GM23248 (cell line): Measurements from ENCODE around the gene ZMPSTE24. TPM values are rescaled to one million over a fixed set of nuclear protein-coding genes. Genes with fewer than 3 reads are reported as not detected.
A peak's percentile ranks its signal among the peaks of the same experiment; 100 is the strongest.
"Not testable (repeated sequence)": the region's sequence is repeated elsewhere in the genome, so short reads cannot be mapped to it uniquely, and the experiment has no call there.

Source experiments
- DNase-seq: peaks from one replicate; pipeline ENCODE4 v3.0.0-alpha.2; 2015
- H2AFZ ChIP-seq: fragments of 200-600 bp; sonication (generic); 2 replicates; pipeline ENCODE4 v1.6.1; 2016; ENCODE audit warnings: antibody characterized with exemption
- H3F3A ChIP-seq: fragments of 200-600 bp; sonication (generic); 2 replicates; pipeline ENCODE4 v1.6.1; 2016; ENCODE audit warnings: mild to moderate bottlenecking, antibody characterized with exemption, mixed run types; ENCODE audit not compliant: insufficient read depth
- H3K27ac ChIP-seq: fragments of 200-600 bp; sonication (generic); 2 replicates; pipeline ENCODE4 v1.5.1; 2016; ENCODE audit warnings: mild to moderate bottlenecking
- H3K27me3 ChIP-seq: fragments of 200-600 bp; sonication (generic); replicated peaks from 2 replicates; pipeline ENCODE4 v1.6.1; 2016; ENCODE audit warnings: mild to moderate bottlenecking; ENCODE audit not compliant: insufficient read depth
- H3K36me3 ChIP-seq: fragments of 200-600 bp; sonication (generic); 2 replicates; pipeline ENCODE4 v1.6.1; 2016; ENCODE audit warnings: low read depth, mild to moderate bottlenecking
- H3K4me1 ChIP-seq: fragments of 200-600 bp; sonication (generic); 2 replicates; pipeline ENCODE4 v1.6.1; 2016; ENCODE audit warnings: mild to moderate bottlenecking; ENCODE audit not compliant: insufficient read depth
- H3K4me2 ChIP-seq: fragments of 200-600 bp; sonication (generic); one replicate; pipeline ENCODE4 v1.6.1; 2016; ENCODE audit warnings: mild to moderate bottlenecking; ENCODE audit not compliant: unreplicated experiment
- H3K4me3 ChIP-seq: fragments of 200-600 bp; sonication (generic); 2 replicates; pipeline ENCODE4 v1.5.1; 2016; ENCODE audit warnings: mild to moderate bottlenecking
- H3K79me2 ChIP-seq: fragments of 200-600 bp; sonication (generic); 2 replicates; pipeline ENCODE4 v1.6.1; 2016; ENCODE audit warnings: mild to moderate bottlenecking; ENCODE audit not compliant: insufficient read depth
- H3K9ac ChIP-seq: fragments of 200-600 bp; sonication (generic); 2 replicates; pipeline ENCODE4 v1.6.1; 2016; ENCODE audit warnings: mild to moderate bottlenecking
- H3K9me2 ChIP-seq: fragments of 200-600 bp; sonication (generic); 2 replicates; pipeline ENCODE4 v1.6.1; 2016; ENCODE audit warnings: mixed run types, mild to moderate bottlenecking, moderate library complexity; ENCODE audit not compliant: insufficient read depth
- H3K9me3 ChIP-seq: fragments of 200-600 bp; sonication (generic); one replicate; pipeline ENCODE4 v1.6.1; 2017; ENCODE audit warnings: low read depth
- H4K20me1 ChIP-seq: fragments of 200-600 bp; sonication (generic); 2 replicates; pipeline ENCODE4 v1.6.0; 2016; ENCODE audit not compliant: insufficient read depth
- EZH2 ChIP-seq: fragments of 200-600 bp; sonication (generic); IDR thresholded peaks from 2 replicates; pipeline ENCODE4 v1.6.1; 2018; ENCODE audit warnings: antibody characterized with exemption, mild to moderate bottlenecking; ENCODE audit not compliant: insufficient read depth, poor library complexity, severe bottlenecking
- EZH2phosphoT487 ChIP-seq: fragments of 200-600 bp; sonication (generic); IDR thresholded peaks from 2 replicates; pipeline ENCODE4 v1.6.1; 2018; ENCODE audit warnings: antibody characterized with exemption, moderate library complexity, mild to moderate bottlenecking, low read depth; ENCODE audit not compliant: insufficient read depth
- WGBS, 2 experiments: methylation state at CpG; one replicate each; pipeline ENCODE4 v1.1.6; 2015 to 2017; ENCODE audit warnings: low lambda C conversion rate in 2 of 2, low coverage in 1 of 2; ENCODE audit errors: missing lambda C conversion rate in 2 of 2; 5-methylcytosine and 5-hydroxymethylcytosine counted together
- in situ Hi-C: fragments of 300-500 bp; cut with MboI; formaldehyde crosslinking; loops from 2 replicates; pipeline ENCODE4 v1.15.0; 2020
- polyA plus RNA-seq: library from polyadenylated mRNA; unstranded; fragments of >200 nt; fragmentation: Nextera tagmentation; extraction: Ambion mirVana; gene quantifications from 2 replicates; pipeline ENCODE4 v1.2.1, GENCODE V29; 2016
- total RNA-seq: library from RNA; depleted of rRNA; stranded (reverse); fragments of >200 nt; shearing (Covaris generic); gene quantifications from 2 replicates; pipeline ENCODE4 v1.2.3, GENCODE V29; 2014

The ZMPSTE24 gene
- total and polyA plus RNA-seq, 2 experiments from 2014 or later: 63.2 to 79.9 TPM

DNA sequence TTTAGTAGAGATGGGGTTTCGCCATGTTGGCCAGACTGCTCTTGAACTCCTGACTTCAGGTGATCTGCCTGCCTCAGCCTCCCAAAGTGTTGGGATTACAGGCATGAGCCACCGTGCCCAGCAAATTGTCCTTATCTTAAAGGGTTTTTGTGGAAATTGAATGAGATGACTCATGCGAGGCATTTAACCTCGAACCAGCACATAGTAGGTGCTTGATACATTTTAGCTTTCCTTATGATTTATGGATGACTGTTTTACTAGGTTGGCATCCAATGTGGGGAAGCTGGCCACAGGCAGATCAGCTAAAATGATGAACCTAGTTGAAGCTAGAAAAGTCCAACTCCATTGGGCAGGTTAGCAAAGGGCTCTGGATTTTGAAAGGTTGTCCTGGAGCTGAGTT, 60.4 kb downstream of the ZMPSTE24 start:
- in situ Hi-C loops: no loop called here
- H3K9me2 ChIP-seq: no peaks in the 10 kb centered on the region
- TF ChIP-seq EZH2 (no peak), EZH2phosphoT487 (no peak)
- H3K36me3 ChIP-seq: no peaks in the 10 kb centered on the region
- H3K27me3 ChIP-seq: peaks cover 11% of the 10 kb centered on the region
- 96 to 97% methylated on average over 4 of the region's 4 CpGs for WGBS, 2 experiments
- peaks cover 8% of the 10 kb centered on the region for H3K4me1 ChIP-seq
- no peak overlapping the region for H3K4me2 ChIP-seq
- no peaks in the 10 kb centered on the region for H3F3A ChIP-seq
- no peak overlapping the region for H3K4me3 ChIP-seq
- no peaks in the 10 kb centered on the region for H4K20me1 ChIP-seq
- no peak overlapping the region for H3K9ac ChIP-seq
- no peaks in the 10 kb centered on the region for H3K79me2 ChIP-seq
- DNase-seq: no peak
- H2AFZ ChIP-seq: no peak overlapping the region
- no peak overlapping the region for H3K27ac ChIP-seq
- no peaks in the 10 kb centered on the region for H3K9me3 ChIP-seq

DNA sequence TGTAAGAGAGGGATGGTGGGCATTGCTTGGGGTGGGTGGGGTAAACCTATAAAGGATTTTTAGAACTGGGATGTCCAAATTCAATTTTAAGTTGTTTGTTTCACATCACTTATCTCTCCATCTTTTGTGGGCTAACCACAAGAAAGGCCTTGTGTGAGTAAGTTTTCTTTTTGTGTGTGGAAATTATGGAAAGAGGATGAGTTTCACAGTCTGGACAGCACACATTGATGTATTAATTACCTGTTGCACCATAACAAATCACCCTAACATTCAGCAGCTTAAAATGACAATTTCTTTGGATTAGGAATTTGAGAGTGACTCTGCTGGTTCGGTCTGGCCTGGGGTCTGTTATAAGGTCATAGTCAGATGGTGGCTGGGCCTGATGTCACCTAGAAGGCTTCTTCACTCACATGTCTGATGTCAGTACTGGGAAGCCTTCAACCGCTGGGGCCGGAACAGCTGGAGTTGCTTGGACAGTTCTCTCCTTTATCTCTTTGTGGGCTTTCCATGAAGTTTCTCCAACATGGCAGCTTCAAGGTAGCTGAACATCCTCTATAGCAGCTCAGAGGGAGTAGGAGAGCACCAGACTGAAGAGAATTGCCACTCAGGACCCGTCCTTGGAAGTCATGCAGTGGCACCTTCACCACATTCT, 61.1 kb downstream of the ZMPSTE24 start:
- Histone ChIP-seq H3K9ac (no peak overlapping the region), H3K9me2 (no peaks in the 10 kb centered on the region), H3K79me2 (no peaks in the 10 kb centered on the region), H3K9me3 (no peaks in the 10 kb centered on the region), H3F3A (no peaks in the 10 kb centered on the region), H3K36me3 (no peaks in the 10 kb centered on the region), H2AFZ (no peak overlapping the region), H3K4me2 (no peak overlapping the region), H4K20me1 (no peaks in the 10 kb centered on the region), H3K27me3 (peaks cover 13% of the 10 kb centered on the region), H3K4me3 (no peak overlapping the region), H3K27ac (no peak overlapping the region), H3K4me1 (peaks cover 4% of the 10 kb centered on the region; the same call in 1 of the 2 replicates)
- WGBS, 2 experiments: 89 to 90% methylated on average over 4 of the region's 4 CpGs
- TF ChIP-seq EZH2phosphoT487: 0 out of 2 replicates have a peak, but pooled peaks have one; percentile 50
- no peak for TF ChIP-seq EZH2
- in situ Hi-C loops: no loop called here
- no peak for DNase-seq

DNA sequence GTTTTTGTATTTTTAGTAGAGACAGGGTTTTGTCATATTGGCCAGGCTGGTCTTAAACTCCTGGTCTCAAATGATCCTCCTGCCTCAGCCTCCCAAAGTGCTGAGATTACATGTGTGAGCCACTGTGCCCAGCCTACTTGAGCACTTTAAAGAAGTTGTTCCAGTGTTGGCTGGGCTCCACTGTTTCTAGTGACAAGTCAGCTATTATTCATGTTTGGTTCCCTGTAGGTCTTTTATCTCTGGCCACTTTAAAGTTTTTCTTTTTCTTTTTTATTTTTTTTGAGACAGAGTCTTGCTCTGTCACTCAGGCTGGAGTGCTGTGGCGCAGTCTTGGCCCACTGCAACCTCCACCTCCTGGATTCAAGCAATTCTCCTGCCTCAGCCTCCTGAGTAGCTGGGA, 73.4 kb downstream of the ZMPSTE24 start:
- not testable (repeated sequence) for H3F3A ChIP-seq, DNase-seq, H3K4me1 ChIP-seq, H3K79me2 ChIP-seq, H3K27me3 ChIP-seq, H3K9ac ChIP-seq, H3K4me2 ChIP-seq, H3K4me3 ChIP-seq, H3K9me2 ChIP-seq, H3K36me3 ChIP-seq, H3K9me3 ChIP-seq, H3K27ac ChIP-seq, H4K20me1 ChIP-seq, H2AFZ ChIP-seq
- in situ Hi-C loops: loop anchor here (10.0 kb wide), 2 partner anchors 187 to 247 kb away; no protein-coding TSS in a partner anchor
- WGBS, 2 experiments: 0% methylated on average over 1 of the region's 1 CpG

DNA sequence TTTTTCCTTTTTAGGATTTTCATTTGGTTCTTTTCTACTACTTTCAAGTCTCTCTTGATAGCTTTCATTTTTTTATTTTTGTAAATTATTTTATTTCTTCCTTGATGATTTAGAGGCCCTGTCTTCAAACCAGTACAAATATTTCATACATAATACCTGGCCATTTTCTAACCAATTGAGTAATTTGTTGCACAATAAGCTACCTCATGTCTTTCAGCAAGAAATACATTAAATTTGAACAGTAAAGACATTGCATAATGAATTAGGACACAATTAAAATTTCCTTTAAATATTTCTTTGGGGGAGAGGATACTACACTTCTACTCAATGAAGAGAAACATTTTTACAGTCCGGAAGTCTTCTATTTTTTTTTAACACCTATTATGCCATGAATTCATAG, 74.7 kb downstream of the ZMPSTE24 start:
- Histone ChIP-seq H3F3A (no peaks in the 10 kb centered on the region), H3K36me3 (no peaks in the 10 kb centered on the region), H3K9ac (no peak overlapping the region), H3K27ac (no peak overlapping the region), H2AFZ (no peak overlapping the region), H3K4me3 (no peak overlapping the region), H4K20me1 (no peaks in the 10 kb centered on the region), H3K4me1 (no peaks in the 10 kb centered on the region), H3K27me3 (no peaks in the 10 kb centered on the region), H3K79me2 (no peaks in the 10 kb centered on the region), H3K4me2 (no peak overlapping the region), H3K9me3 (no peaks in the 10 kb centered on the region), H3K9me2 (no peaks in the 10 kb centered on the region)
- in situ Hi-C loops: loop anchor here (10.0 kb wide), 2 partner anchors 188 to 248 kb away; no protein-coding TSS in a partner anchor
- DNase-seq: no peak
- WGBS, 2 experiments: 61 to 63% methylated on average over 1 of the region's 1 CpG
- TF ChIP-seq EZH2phosphoT487 (no peak), EZH2 (no peak)

DNA sequence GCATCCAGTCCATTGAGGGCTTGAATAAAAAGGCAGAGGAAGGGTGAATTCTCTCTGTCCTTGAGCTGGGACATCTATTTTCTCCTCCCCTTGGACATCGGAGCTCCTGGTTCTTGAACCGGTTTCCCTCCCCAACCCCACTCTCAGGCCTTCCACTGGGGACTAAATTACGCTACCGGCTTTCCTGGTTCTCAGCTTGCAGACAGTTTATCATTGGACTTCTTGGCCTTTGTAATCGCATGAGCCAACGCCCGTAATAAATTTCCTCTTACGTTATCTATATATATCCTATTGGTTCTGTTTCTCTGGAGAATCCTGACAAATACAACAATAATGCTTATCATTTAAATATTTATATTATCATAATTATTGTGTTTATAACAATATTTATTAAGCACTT, 79.4 kb downstream of the ZMPSTE24 start:
- 93% methylated on average over 8 of the region's 8 CpGs for WGBS, 2 experiments
- H3K79me2 ChIP-seq: no peaks in the 10 kb centered on the region
- H4K20me1 ChIP-seq: no peaks in the 10 kb centered on the region
- H3K27ac ChIP-seq: no peak overlapping the region
- H3K36me3 ChIP-seq: no peaks in the 10 kb centered on the region
- H3K4me2 ChIP-seq: no peak overlapping the region
- no peaks in the 10 kb centered on the region for H3K9me2 ChIP-seq
- in situ Hi-C loops: loop anchor here (10.0 kb wide), 2 partner anchors 193 to 253 kb away; no protein-coding TSS in a partner anchor
- H3K4me1 ChIP-seq: no peaks in the 10 kb centered on the region
- no peak for DNase-seq
- H3K27me3 ChIP-seq: no peaks in the 10 kb centered on the region
- H3K9me3 ChIP-seq: no peaks in the 10 kb centered on the region
- no peak overlapping the region for H3K9ac ChIP-seq
- H3K4me3 ChIP-seq: no peak overlapping the region
- no peak overlapping the region for H2AFZ ChIP-seq
- H3F3A ChIP-seq: no peaks in the 10 kb centered on the region
- no peak for TF ChIP-seq EZH2
- no peak for TF ChIP-seq EZH2phosphoT487
